ENCODE data around the gene MAPRE2.

- TF ChIP-seq, protein P1, sequence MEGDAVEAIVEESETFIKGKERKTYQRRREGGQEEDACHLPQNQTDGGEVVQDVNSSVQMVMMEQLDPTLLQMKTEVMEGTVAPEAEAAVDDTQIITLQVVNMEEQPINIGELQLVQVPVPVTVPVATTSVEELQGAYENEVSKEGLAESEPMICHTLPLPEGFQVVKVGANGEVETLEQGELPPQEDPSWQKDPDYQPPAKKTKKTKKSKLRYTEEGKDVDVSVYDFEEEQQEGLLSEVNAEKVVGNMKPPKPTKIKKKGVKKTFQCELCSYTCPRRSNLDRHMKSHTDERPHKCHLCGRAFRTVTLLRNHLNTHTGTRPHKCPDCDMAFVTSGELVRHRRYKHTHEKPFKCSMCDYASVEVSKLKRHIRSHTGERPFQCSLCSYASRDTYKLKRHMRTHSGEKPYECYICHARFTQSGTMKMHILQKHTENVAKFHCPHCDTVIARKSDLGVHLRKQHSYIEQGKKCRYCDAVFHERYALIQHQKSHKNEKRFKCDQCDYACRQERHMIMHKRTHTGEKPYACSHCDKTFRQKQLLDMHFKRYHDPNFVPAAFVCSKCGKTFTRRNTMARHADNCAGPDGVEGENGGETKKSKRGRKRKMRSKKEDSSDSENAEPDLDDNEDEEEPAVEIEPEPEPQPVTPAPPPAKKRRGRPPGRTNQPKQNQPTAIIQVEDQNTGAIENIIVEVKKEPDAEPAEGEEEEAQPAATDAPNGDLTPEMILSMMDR (IDR thresholded peaks at IDR 0.05; ENCODE audit: low read length) = no peak
- TF ChIP-seq EZH2phosphoT487 (IDR thresholded peaks at IDR 0.05; ENCODE audit: low read length) = no peak
Measured at GRCh38 chr18:35114305-35114704, 73.1 kb downstream of the MAPRE2 start.
